ENCODE data around the gene WNK1.
A peak's percentile ranks its signal among the peaks of the same experiment; 100 is the strongest.

The WNK1 gene

GRCh38 chr12:754851-755562 lies 2.6 kb downstream of the WNK1 start:
- TF ChIP-seq CTCF (IDR thresholded peaks at IDR 0.05; ENCODE audit: low read depth, low read length), result peak; percentile 36
- no peak for DNase-seq (ENCODE audit: extremely low read depth, low read depth)

GRCh38 chr12:759628-760027 lies 7.2 kb downstream of the WNK1 start:
- no peak for DNase-seq (ENCODE audit: extremely low read depth, low read depth)
- TF ChIP-seq CTCF (IDR thresholded peaks at IDR 0.05; ENCODE audit: low read depth, low read length), result no peak

- TF ChIP-seq CTCF (IDR thresholded peaks at IDR 0.05; ENCODE audit: low read depth, low read length), result no peak
- DNase-seq (ENCODE audit: extremely low read depth, low read depth), result no peak
Measured at GRCh38 chr12:761256-761655, 8.9 kb downstream of the WNK1 start.

- no peak for TF ChIP-seq CTCF (IDR thresholded peaks at IDR 0.05; ENCODE audit: low read depth, low read length)
- DNase-seq (ENCODE audit: extremely low read depth, low read depth), result no peak
Measured at GRCh38 chr12:765840-766239, 13.5 kb downstream of the WNK1 start.

- no peak for TF ChIP-seq CTCF (IDR thresholded peaks at IDR 0.05; ENCODE audit: low read depth, low read length)
- DNase-seq (ENCODE audit: extremely low read depth, low read depth), result no peak
Measured at GRCh38 chr12:768434-768833, 16.1 kb downstream of the WNK1 start.

GRCh38 chr12:770479-770878 lies 18.1 kb downstream of the WNK1 start:
- no peak for TF ChIP-seq CTCF (IDR thresholded peaks at IDR 0.05; ENCODE audit: low read depth, low read length)
- no peak for DNase-seq (ENCODE audit: extremely low read depth, low read depth)

- DNase-seq (ENCODE audit: extremely low read depth, low read depth), result no peak
- TF ChIP-seq CTCF (IDR thresholded peaks at IDR 0.05; ENCODE audit: low read depth, low read length), result no peak
Measured at GRCh38 chr12:772056-772697, 19.8 kb downstream of the WNK1 start.

All from AG09319 (cell line).